ENCODE data around the gene QSOX2. TPM values are rescaled to one million over a fixed set of nuclear protein-coding genes. Genes with fewer than 3 reads are reported as not detected.

QSOX2 gene
- total RNA-seq, 1 donor from 2014 or later: 14.0 TPM

DNA sequence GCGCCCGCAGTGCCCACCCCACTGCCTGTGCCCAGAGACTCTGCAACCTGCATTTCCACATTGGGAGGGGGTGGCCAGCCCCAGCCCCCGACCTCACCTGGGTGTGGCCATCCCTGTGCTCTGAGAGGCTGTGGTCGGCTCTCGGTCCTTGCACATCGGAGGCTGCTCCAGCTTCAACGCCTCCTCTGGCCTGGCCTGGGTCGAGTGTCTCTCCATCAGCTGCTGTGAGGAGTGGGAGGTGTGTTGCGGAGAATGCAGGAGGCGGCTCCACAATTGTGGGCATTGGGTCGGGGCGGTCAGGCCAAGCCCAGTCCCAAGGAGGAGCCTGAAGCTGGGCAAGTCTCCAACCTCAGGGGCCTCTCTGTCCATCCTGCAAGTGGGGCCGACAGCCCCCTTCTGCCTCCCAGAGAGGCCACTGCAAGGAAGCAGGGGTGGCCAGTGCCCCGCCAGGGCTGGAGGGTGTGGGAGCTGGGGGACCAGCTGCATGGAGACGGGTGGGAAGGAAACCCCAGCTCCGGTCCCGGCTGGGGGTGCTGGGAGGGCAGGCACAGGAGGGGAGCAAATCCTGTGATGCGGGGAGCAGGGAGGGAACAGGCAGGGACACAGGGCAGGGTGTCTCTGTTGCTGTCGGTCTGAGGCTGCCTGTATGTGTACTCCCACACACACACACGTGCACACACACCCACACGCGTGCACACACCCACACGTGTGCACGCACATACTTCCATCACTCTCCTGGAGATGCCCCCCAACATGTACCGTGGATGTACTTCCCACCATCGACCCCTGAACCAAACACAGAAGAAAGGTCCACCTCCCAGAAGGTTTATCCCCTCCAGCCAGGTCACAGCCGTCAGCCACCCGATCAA, 29.4 kb upstream of the QSOX2 start:
- no peak overlapping the region for H3K4me3 Mint-ChIP-seq (ENCODE audit: unreplicated experiment)
- no peaks in the 10 kb centered on the region for H3K4me1 Mint-ChIP-seq (ENCODE audit: unreplicated experiment)
- DNase-seq (ENCODE audit: low spot score): no peak
- no peaks in the 10 kb centered on the region for H3K9me3 Mint-ChIP-seq (ENCODE audit: unreplicated experiment)
- H3K36me3 Mint-ChIP-seq (ENCODE audit: low read depth, unreplicated experiment): no peaks in the 10 kb centered on the region
- H3K27me3 Mint-ChIP-seq (ENCODE audit: unreplicated experiment): peaks cover 2% of the 10 kb centered on the region
- no peak overlapping the region for H3K27ac Mint-ChIP-seq (ENCODE audit: unreplicated experiment)
- no peak for TF ChIP-seq CTCF (IDR thresholded peaks at IDR 0.05; ENCODE audit: unreplicated experiment)

GRCh38 chr9:136273921-136274785, 28.5 kb upstream of the QSOX2 start:
- DNase-seq (ENCODE audit: low spot score): no peak
- TF ChIP-seq CTCF (IDR thresholded peaks at IDR 0.05; ENCODE audit: unreplicated experiment): no peak
- no peaks in the 10 kb centered on the region for H3K9me3 Mint-ChIP-seq (ENCODE audit: unreplicated experiment)
- H3K36me3 Mint-ChIP-seq (ENCODE audit: low read depth, unreplicated experiment): no peaks in the 10 kb centered on the region
- peaks cover 1% of the 10 kb centered on the region for H3K27me3 Mint-ChIP-seq (ENCODE audit: unreplicated experiment)
- no peaks in the 10 kb centered on the region for H3K4me1 Mint-ChIP-seq (ENCODE audit: unreplicated experiment)
- no peak overlapping the region for H3K27ac Mint-ChIP-seq (ENCODE audit: unreplicated experiment)
- no peak overlapping the region for H3K4me3 Mint-ChIP-seq (ENCODE audit: unreplicated experiment)

- H3K27ac Mint-ChIP-seq (ENCODE audit: unreplicated experiment): no peak overlapping the region
- no peak for TF ChIP-seq CTCF (IDR thresholded peaks at IDR 0.05; ENCODE audit: unreplicated experiment)
- H3K9me3 Mint-ChIP-seq (ENCODE audit: unreplicated experiment): no peaks in the 10 kb centered on the region
- H3K4me3 Mint-ChIP-seq (ENCODE audit: unreplicated experiment): no peak overlapping the region
- DNase-seq (ENCODE audit: low spot score): no peak
- H3K4me1 Mint-ChIP-seq (ENCODE audit: unreplicated experiment): peaks cover 6% of the 10 kb centered on the region
- H3K27me3 Mint-ChIP-seq (ENCODE audit: unreplicated experiment): peaks cover 3% of the 10 kb centered on the region
- peaks cover 4% of the 10 kb centered on the region for H3K36me3 Mint-ChIP-seq (ENCODE audit: low read depth, unreplicated experiment)
These were observed 27.7 kb upstream of the QSOX2 start for GRCh38 chr9:136273244-136273865.

GRCh38 chr9:136270173-136270705, 24.6 kb upstream of the QSOX2 start:
- Mint-ChIP-seq H3K4me3 (ENCODE audit: unreplicated experiment) (no peak overlapping the region), H3K4me1 (ENCODE audit: unreplicated experiment) (peaks cover 6% of the 10 kb centered on the region), H3K36me3 (ENCODE audit: low read depth, unreplicated experiment) (peaks cover 5% of the 10 kb centered on the region), H3K27ac (ENCODE audit: unreplicated experiment) (no peak overlapping the region), H3K9me3 (ENCODE audit: unreplicated experiment) (no peaks in the 10 kb centered on the region), H3K27me3 (ENCODE audit: unreplicated experiment) (peaks cover 4% of the 10 kb centered on the region)
- DNase-seq (ENCODE audit: low spot score): no peak
- no peak for TF ChIP-seq CTCF (IDR thresholded peaks at IDR 0.05; ENCODE audit: unreplicated experiment)
